ENCODE data around the gene CELSR2.

CELSR2 gene

DNA sequence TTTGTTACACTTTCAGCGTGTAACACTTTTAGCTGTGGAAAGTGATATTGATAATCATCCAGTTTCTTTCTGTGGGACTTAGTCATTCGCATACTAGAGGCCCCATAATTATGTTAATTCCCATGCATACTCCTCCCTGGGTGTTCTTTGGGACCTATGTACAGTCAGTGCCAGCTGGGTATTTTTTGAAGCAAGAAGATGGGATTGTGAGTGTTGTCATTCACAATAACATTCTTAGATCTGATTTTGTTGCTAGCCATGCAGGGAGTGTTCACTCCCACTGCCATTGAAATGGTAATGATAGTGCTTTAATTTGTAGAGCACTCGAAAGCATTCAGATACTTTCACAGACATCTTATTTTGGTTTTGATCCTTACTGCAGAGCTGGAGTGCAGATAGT is 24.0 kb upstream of the CELSR2 start:
- H3K36me3 ChIP-seq: peaks cover 39% of the 10 kb centered on the region
- TF ChIP-seq, protein P1, sequence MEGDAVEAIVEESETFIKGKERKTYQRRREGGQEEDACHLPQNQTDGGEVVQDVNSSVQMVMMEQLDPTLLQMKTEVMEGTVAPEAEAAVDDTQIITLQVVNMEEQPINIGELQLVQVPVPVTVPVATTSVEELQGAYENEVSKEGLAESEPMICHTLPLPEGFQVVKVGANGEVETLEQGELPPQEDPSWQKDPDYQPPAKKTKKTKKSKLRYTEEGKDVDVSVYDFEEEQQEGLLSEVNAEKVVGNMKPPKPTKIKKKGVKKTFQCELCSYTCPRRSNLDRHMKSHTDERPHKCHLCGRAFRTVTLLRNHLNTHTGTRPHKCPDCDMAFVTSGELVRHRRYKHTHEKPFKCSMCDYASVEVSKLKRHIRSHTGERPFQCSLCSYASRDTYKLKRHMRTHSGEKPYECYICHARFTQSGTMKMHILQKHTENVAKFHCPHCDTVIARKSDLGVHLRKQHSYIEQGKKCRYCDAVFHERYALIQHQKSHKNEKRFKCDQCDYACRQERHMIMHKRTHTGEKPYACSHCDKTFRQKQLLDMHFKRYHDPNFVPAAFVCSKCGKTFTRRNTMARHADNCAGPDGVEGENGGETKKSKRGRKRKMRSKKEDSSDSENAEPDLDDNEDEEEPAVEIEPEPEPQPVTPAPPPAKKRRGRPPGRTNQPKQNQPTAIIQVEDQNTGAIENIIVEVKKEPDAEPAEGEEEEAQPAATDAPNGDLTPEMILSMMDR (IDR thresholded peaks at IDR 0.05): no peak
- no peaks in the 10 kb centered on the region for H3K4me1 ChIP-seq (ENCODE audit: control insufficient read depth in 1 of 2, insufficient read depth in 1 of 2, low read depth in 1 of 2, low read length in 1 of 2)
- no peak overlapping the region for H3K4me3 ChIP-seq (ENCODE audit: low read depth in 1 of 2, low read length in 1 of 2)
- no peaks in the 10 kb centered on the region for H3K9me3 ChIP-seq
- H3K27ac ChIP-seq: no peak overlapping the region
- H3K27me3 ChIP-seq: no peaks in the 10 kb centered on the region

GRCh38 chr1:109225711-109226445 is 23.5 kb upstream of the CELSR2 start:
- Histone ChIP-seq H3K4me1 (ENCODE audit: control insufficient read depth in 1 of 2, insufficient read depth in 1 of 2, low read depth in 1 of 2, low read length in 1 of 2) (no peaks in the 10 kb centered on the region), H3K4me3 (ENCODE audit: low read depth in 1 of 2, low read length in 1 of 2) (no peak overlapping the region), H3K27me3 (no peaks in the 10 kb centered on the region), H3K27ac (no peak overlapping the region), H3K9me3 (no peaks in the 10 kb centered on the region), H3K36me3 (peaks cover 44% of the 10 kb centered on the region)
- TF ChIP-seq, protein P1 (IDR thresholded peaks at IDR 0.05): no peak

DNA sequence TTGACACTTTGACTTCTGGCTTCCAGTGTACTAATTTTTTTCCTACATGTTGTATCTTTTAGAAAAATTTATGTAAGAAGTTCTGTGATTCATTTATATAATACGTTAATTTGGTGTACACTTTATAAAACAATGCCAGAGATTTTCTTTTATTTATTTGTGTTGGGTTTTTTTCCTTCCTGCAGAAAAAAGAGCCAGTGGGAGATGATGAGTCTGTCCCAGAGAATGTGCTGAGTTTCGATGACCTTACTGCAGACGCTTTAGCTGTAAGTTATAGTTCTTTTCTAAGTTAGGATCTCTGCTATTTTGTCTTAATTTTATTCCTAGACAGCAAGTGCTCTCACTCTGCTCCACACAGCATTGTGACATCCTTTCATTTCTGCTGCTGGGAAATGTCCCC is 21.2 kb upstream of the CELSR2 start:
- Histone ChIP-seq H3K36me3 (peaks cover 60% of the 10 kb centered on the region), H3K27ac (no peak overlapping the region), H3K9me3 (no peaks in the 10 kb centered on the region), H3K4me3 (ENCODE audit: low read depth in 1 of 2, low read length in 1 of 2) (no peak overlapping the region), H3K4me1 (ENCODE audit: control insufficient read depth in 1 of 2, insufficient read depth in 1 of 2, low read depth in 1 of 2, low read length in 1 of 2) (no peaks in the 10 kb centered on the region), H3K27me3 (no peaks in the 10 kb centered on the region)
- TF ChIP-seq, protein P1 (IDR thresholded peaks at IDR 0.05): no peak

DNA sequence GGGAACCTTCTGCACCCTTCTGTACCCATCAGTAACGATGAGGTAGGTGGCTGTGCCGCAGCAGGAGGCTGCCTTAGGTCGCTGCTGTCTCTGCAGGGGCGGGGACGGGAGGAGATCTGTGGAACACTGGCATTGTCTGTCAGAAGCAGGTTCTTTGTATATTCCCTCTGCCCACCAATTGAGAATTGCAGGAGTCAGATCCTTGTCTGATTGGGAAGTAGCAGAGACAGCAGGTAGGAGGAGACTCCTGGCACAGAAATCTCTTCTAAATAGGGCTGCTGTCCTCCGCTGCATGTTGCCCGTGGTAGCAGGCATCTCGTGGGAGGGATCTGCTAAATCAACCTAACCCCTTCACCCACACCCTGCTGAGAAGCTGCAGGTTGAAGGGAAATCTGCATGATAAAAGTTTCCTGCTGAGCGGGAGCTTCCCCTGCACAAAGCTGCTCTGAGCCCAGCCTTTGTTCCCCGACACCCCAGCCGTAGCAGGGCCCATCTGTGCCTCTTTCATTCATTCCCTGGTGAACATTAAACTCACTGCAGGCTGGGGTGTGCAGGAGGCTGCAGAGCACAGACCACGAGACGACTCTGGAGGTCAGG is 19.7 kb upstream of the CELSR2 start:
- no peak overlapping the region for H3K27ac ChIP-seq
- H3K27me3 ChIP-seq: no peaks in the 10 kb centered on the region
- H3K9me3 ChIP-seq: no peaks in the 10 kb centered on the region
- TF ChIP-seq, protein P1 (IDR thresholded peaks at IDR 0.05): no peak
- no peak overlapping the region for H3K4me3 ChIP-seq (ENCODE audit: low read depth in 1 of 2, low read length in 1 of 2)
- H3K36me3 ChIP-seq: peaks cover 62% of the 10 kb centered on the region
- no peaks in the 10 kb centered on the region for H3K4me1 ChIP-seq (ENCODE audit: control insufficient read depth in 1 of 2, insufficient read depth in 1 of 2, low read depth in 1 of 2, low read length in 1 of 2)

- Histone ChIP-seq H3K36me3 (peaks cover 76% of the 10 kb centered on the region), H3K4me1 (ENCODE audit: control insufficient read depth in 1 of 2, insufficient read depth in 1 of 2, low read depth in 1 of 2, low read length in 1 of 2) (no peaks in the 10 kb centered on the region)
- TF ChIP-seq, protein P1 (IDR thresholded peaks at IDR 0.05): no peak
These were observed 18.3 kb upstream of the CELSR2 start for GRCh38 chr1:109231066-109231465.

More at GRCh38 chr1:109231066-109231465, 18.3 kb upstream of the CELSR2 start:
- Histone ChIP-seq H3K27ac (no peak overlapping the region), H3K9me3 (no peaks in the 10 kb centered on the region), H3K27me3 (no peaks in the 10 kb centered on the region), H3K4me3 (ENCODE audit: low read depth in 1 of 2, low read length in 1 of 2) (no peak overlapping the region)
